Thyroid gland (tissue), 4 donors: ENCODE measurements around the gene TMF1.

Source experiments
- CTCF ChIP-seq, 6 experiments: fragments of 200-600 bp in 3 of 6; fragments of 450-650 bp in 3 of 6; sonication (generic) in 3 of 6; IDR thresholded peaks; one replicate each; pipeline ENCODE4 v1.5.1; 2016 to 2019; ENCODE audit warnings: antibody characterized with exemption in 6 of 6, mild to moderate bottlenecking in 2 of 6, inconsistent platforms in 1 of 6, moderate library complexity in 1 of 6
- POLR2A ChIP-seq, 2 donors: fragments of 450-650 bp; IDR thresholded peaks; one replicate each; pipeline ENCODE4 v1.6.1; 2017; ENCODE audit warnings: antibody characterized with exemption in 2 of 2, mild to moderate bottlenecking in 2 of 2, moderate library complexity in 1 of 2

GRCh38 chr3:69009559-69010410 is 42.3 kb downstream of the TMF1 start:
- TF ChIP-seq CTCF (IDR thresholded peaks at IDR 0.05) (no peak), POLR2A (IDR thresholded peaks at IDR 0.05) (no peak)
